Endothelial cell of umbilical vein (primary cell): Measurements from ENCODE around the gene SMIM38. TPM values are rescaled to one million over a fixed set of nuclear protein-coding genes. Genes with fewer than 3 reads are reported as not detected.
A peak's percentile ranks its signal among the peaks of the same experiment; 100 is the strongest.

Experiments
- Bru-seq: library from RNA; stranded (reverse); fragments of 400-500 nt; gene quantifications from one replicate; lab custom pipeline; 2021; lab: Mats Ljungman, UMichigan
- BruChase-seq, 2 experiments: library from RNA; stranded (reverse); fragments of 400-500 nt; gene quantifications; one replicate each; lab custom pipeline; 2021; lab: Mats Ljungman, UMichigan
- BruUV-seq: library from RNA; stranded (reverse); fragments of 400-500 nt; replicated peaks from 2 replicates; lab custom pipeline; 2021; lab: Mats Ljungman, UMichigan
- CTCF ChIA-PET: fragments of 300-600, 350-600 bp; sonication (Branson Sonifier 250); formaldehyde crosslinking; loops from one replicate; lab custom pipeline; 2021; ENCODE audit warnings: antibody characterized with exemption, inconsistent platforms; lab: Charles Lee
- POLR2A ChIA-PET: fragments of 300-600, 350-600 bp; sonication (Branson Sonifier 250); formaldehyde crosslinking; loops from one replicate; lab custom pipeline; 2021; ENCODE audit warnings: antibody characterized with exemption, inconsistent platforms; lab: Charles Lee
- DNase-seq: peaks from one replicate; pipeline ENCODE4 v3.0.0-alpha.2; 2011; ENCODE audit warnings: low read depth, low spot score
- FAIRE-seq: peaks from 2 replicates; lab custom pipeline; 2011; peaks lifted over from hg19 to GRCh38; lab: Jason Lieb, UNC
- H2AFZ ChIP-seq: 2 replicates; pipeline ENCODE4 v1.6.0; 2012; ENCODE audit warnings: low read depth, low read length, control low read depth, inconsistent platforms
- H3K27ac ChIP-seq: 2 replicates; pipeline ENCODE4 v1.5.1; 2011; ENCODE audit warnings: low read depth, mild to moderate bottlenecking, control low read depth, low read length, moderate library complexity; ENCODE audit not compliant: insufficient read depth
- H3K27me3 ChIP-seq, 2 experiments: 2 replicates each; pipeline versions ENCODE4 v1.6.0 to v1.6.1; 2011; ENCODE audit warnings: low read length in 2 of 2, mixed read lengths in 1 of 2; ENCODE audit not compliant: control insufficient read depth in 2 of 2, insufficient read depth in 2 of 2
- H3K36me3 ChIP-seq, 2 experiments: 2 replicates in 1 of 2; 3 replicates in 1 of 2; pipeline ENCODE4 v1.5.1; 2011; ENCODE audit warnings: low read length in 2 of 2, mild to moderate bottlenecking in 1 of 2, moderate library complexity in 1 of 2; ENCODE audit not compliant: control insufficient read depth in 2 of 2, insufficient read depth in 2 of 2; ENCODE audit errors: extremely low read depth in 1 of 2
- H3K4me1 ChIP-seq: 3 replicates; pipeline ENCODE4 v1.5.1; 2011; ENCODE audit warnings: mild to moderate bottlenecking, low read length; ENCODE audit not compliant: control insufficient read depth, insufficient read depth; ENCODE audit errors: extremely low read depth
- H3K4me2 ChIP-seq: 2 replicates; pipeline ENCODE4 v1.6.1; 2011; ENCODE audit warnings: low read length, control low read depth, mixed read lengths; ENCODE audit not compliant: insufficient read depth
- H3K4me3 ChIP-seq, 3 experiments: fragments of 200-600 bp in 1 of 3; sonication (generic), shearing (Covaris generic) in 1 of 3; replicated peaks in 1 of 3; 2 replicates each; pipeline ENCODE4 v1.5.1; 2011 to 2016; ENCODE audit warnings: control low read depth in 3 of 3, low read length in 3 of 3, mild to moderate bottlenecking in 2 of 3, inconsistent platforms in 1 of 3, low read depth in 1 of 3, moderate library complexity in 1 of 3; ENCODE audit not compliant: insufficient read depth in 1 of 3
- H3K79me2 ChIP-seq: 2 replicates; pipeline ENCODE4 v1.6.0; 2012; ENCODE audit warnings: low read length, inconsistent platforms; ENCODE audit not compliant: control insufficient read depth, insufficient read depth
- H3K9ac ChIP-seq: replicated peaks from 2 replicates; pipeline ENCODE3; 2011; ENCODE audit warnings: low read length, control low read depth; ENCODE audit not compliant: insufficient read depth; ENCODE audit errors: extremely low read depth
- H3K9me1 ChIP-seq: replicated peaks from 3 replicates; pipeline ENCODE4 v1.6.0; 2011; ENCODE audit warnings: mild to moderate bottlenecking, low read length; ENCODE audit not compliant: control insufficient read depth, insufficient read depth; ENCODE audit errors: extremely low read depth
- H3K9me3 ChIP-seq: replicated peaks from 2 replicates; pipeline ENCODE4 v1.5.1; 2012; ENCODE audit warnings: low read length, inconsistent platforms; ENCODE audit not compliant: control insufficient read depth, insufficient read depth
- H4K20me1 ChIP-seq: replicated peaks from 2 replicates; pipeline ENCODE3; 2011; ENCODE audit warnings: mild to moderate bottlenecking, low read length; ENCODE audit not compliant: control insufficient read depth, insufficient read depth; ENCODE audit errors: extremely low read depth
- CTCF ChIP-seq, 2 donors: IDR thresholded peaks; 1 replicate in 1 of 2; 2 replicates in 1 of 2; pipeline ENCODE4 v1.5.1; 2011; ENCODE audit warnings: low read length in 2 of 2, mild to moderate bottlenecking in 2 of 2, moderate library complexity in 2 of 2, control low read depth in 1 of 2, inconsistent platforms in 1 of 2, low read depth in 1 of 2; ENCODE audit not compliant: insufficient read depth in 1 of 2; ENCODE audit errors: extremely low read depth in 1 of 2
- EZH2 ChIP-seq: IDR thresholded peaks from 2 replicates; pipeline ENCODE4 v1.6.1; 2012; ENCODE audit warnings: borderline replicate concordance, low read depth, mild to moderate bottlenecking, moderate library complexity, low read length, inconsistent platforms; ENCODE audit not compliant: severe bottlenecking
- FOS ChIP-seq: IDR thresholded peaks from 2 replicates; pipeline ENCODE4 v1.6.1; 2011; ENCODE audit warnings: mild to moderate bottlenecking, low read length, moderate library complexity, borderline replicate concordance; ENCODE audit not compliant: insufficient read depth
- GATA2 ChIP-seq: IDR thresholded peaks from 2 replicates; pipeline ENCODE4 v1.7.0; 2011; ENCODE audit warnings: low read depth, mild to moderate bottlenecking, moderate library complexity, mixed read lengths, low read length; ENCODE audit not compliant: insufficient read length, insufficient read depth
- JUN ChIP-seq: IDR thresholded peaks from 2 replicates; pipeline ENCODE4 v1.6.1; 2011; ENCODE audit warnings: borderline replicate concordance, low read depth; ENCODE audit not compliant: insufficient read length, insufficient read depth
- MYC ChIP-seq: IDR thresholded peaks from one replicate; pipeline ENCODE4 v1.6.1; 2011; ENCODE audit warnings: mild to moderate bottlenecking, low read depth, low read length
- POLR2A ChIP-seq: IDR thresholded peaks from 2 replicates; pipeline ENCODE4 v1.6.1; 2012; ENCODE audit warnings: low read depth, mild to moderate bottlenecking, control low read depth, low read length
- POLR2AphosphoS5 ChIP-seq: IDR thresholded peaks from 2 replicates; pipeline ENCODE4 v1.6.1; 2012; ENCODE audit warnings: low read depth, mild to moderate bottlenecking, control low read depth, low read length, moderate library complexity; ENCODE audit not compliant: insufficient read depth
- dilution Hi-C: fragments of 300-500 bp; cut with MboI; formaldehyde crosslinking; loops from one replicate; pipeline ENCODE4 v1.15.0; 2019; ENCODE audit warnings: low sequenced_read_pairs; ENCODE audit not compliant: extremely low pct_ligation_motif_present
- intact Hi-C: fragments of 100-400 bp; cut with micrococcal nuclease; formaldehyde crosslinking; loops from one replicate; pipeline ENCODE4 v1.10.0; 2022
- long read RNA-seq: library from polyadenylated mRNA; stranded (forward); transcript quantifications from one replicate; pipeline ENCODE4 v2.0.0, GENCODE V29; 2021
- polyA minus RNA-seq, 3 experiments: library from RNA; depleted of rRNA, polyadenylated mRNA; stranded (reverse); fragments of >200 nt; gene quantifications; 1 replicate in 1 of 3; 2 replicates in 2 of 3; pipeline ENCODE4 v1.2.3, GENCODE V29; 2011
- polyA plus RNA-seq, 4 experiments: library from polyadenylated mRNA; depleted of rRNA in 3 of 4; stranded (reverse) in 3 of 4; unstranded in 1 of 4; fragments of >200 nt; gene quantifications; 2 replicates each; pipeline versions ENCODE4 v1.2.1 to v1.2.3, GENCODE V29; 2011 to 2012; ENCODE audit warnings: missing spikeins in 1 of 4
- total RNA-seq: library from RNA; stranded (reverse); gene quantifications from 2 replicates; pipeline ENCODE4 v1.2.3, GENCODE V29; 2021
- TF ChIP-seq, protein P1 (sequence below): IDR thresholded peaks from 2 replicates; pipeline ENCODE4 v1.6.1; 2011; ENCODE audit not compliant: insufficient read depth, insufficient read length

Gene SMIM38
- not detected in 2 replicates for total RNA-seq
- polyA plus RNA-seq: 0.03 TPM in 2 replicates
- 0.03 TPM in 1 of 2 replicates, not detected in the other for polyA plus RNA-seq (2011; cell fraction: cytosol; rRNA removed)
- polyA plus RNA-seq (2011; cell fraction: nucleus; rRNA removed): 0.20 and 0.36 TPM in 2 replicates
- polyA plus RNA-seq (2012): not detected in 2 replicates
- not detected in 2 replicates for polyA minus RNA-seq
- not detected for polyA minus RNA-seq (2011; cell fraction: cytosol; rRNA and poly(A)+ RNA removed)
- 0.14 TPM in 2 replicates for polyA minus RNA-seq (2011; cell fraction: nucleus; rRNA and poly(A)+ RNA removed)
- percentile 12 among the genes with signal in this experiment for Bru-seq, nascent RNA
- BruChase-seq, experiment 1, labeled RNA remaining after a 6-hour chase: percentile 14 among the genes with signal in this experiment
- percentile 23 among the genes with signal in this experiment for BruChase-seq, experiment 2, labeled RNA remaining after a 2-hour chase
- long read RNA-seq: 0 reads

DNA sequence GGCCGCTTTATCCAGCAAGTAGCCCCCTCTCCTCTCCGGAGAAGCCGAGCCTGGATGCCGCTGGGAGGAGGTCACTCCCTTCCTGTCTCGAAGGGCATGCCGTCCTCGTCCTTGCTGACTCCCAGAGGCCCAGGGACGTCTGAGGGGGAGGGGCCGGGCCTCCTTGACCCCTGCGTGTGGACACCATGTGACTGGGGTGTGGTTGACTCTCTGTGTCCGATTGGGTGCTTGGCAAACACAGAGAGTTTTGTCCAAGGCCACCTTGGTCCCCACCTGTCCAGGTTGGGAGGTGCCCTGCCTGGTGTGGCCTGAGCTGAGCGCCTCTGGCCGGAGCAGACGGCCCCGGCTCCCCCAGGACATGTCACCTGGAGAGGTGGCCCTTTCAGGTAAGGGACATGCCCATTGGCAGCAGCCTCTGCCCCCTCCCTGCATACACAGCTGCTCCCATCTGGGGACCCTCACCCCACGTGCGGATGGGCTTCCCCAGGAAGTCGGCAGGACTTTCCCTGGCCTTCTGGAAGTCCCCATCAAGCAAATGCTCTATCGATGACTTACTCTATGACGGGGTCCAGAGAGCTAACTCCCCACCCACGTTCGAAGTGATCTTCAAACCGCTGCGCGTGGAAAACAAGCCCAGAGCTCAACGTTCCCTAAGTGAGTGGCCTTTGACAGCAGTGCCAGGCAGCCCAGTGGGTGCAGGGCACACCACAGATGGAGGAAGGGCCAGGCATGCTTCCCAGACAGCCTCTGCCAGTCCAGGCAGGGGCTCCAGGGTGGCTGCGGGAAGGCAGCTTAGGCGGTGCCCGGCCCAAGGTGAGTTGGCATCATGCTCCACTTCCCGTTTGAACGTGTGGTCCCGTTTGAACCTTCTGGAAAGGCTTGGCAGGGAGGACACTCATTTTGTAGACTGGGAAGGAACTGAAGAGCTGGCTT lies at the start of gene SMIM38:
Gene SMIM38 (plus strand): TSS at position 634 of the 933 bp plus-strand sequence. CDS start 1,912 bp downstream, outside the sequence.
- H3K9ac ChIP-seq: no peak within 1 kb of the TSS
- H2AFZ ChIP-seq: no peak within 1 kb of the TSS
- dilution Hi-C loops (no loop called here), intact Hi-C loops (no loop called here)
- no peaks in the 10 kb centered on the region for H3K79me2 ChIP-seq
- no peak for DNase-seq
- no peak for FAIRE-seq
- CTCF ChIA-PET: interaction anchor here (1.8 kb wide), 1 partner anchor 24 kb away, joined by 10 read pairs; no protein-coding TSS in a partner anchor
- BruUV-seq: no TSS peak
- TF ChIP-seq POLR2A (no peak), GATA2 (no peak), FOS (no peak), POLR2AphosphoS5 (no peak), MYC (no peak), EZH2 (no peak), CTCF (IDR thresholded peaks at IDR 0.05; ENCODE audit: extremely low read depth in 1 of 2, insufficient read depth in 1 of 2, low read depth in 1 of 2, low read length in 2 of 2) (no peak), JUN (no peak)
- TF ChIP-seq, protein P1, sequence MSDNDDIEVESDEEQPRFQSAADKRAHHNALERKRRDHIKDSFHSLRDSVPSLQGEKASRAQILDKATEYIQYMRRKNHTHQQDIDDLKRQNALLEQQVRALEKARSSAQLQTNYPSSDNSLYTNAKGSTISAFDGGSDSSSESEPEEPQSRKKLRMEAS: no peak
- H3K9me3 ChIP-seq: no peaks in the 10 kb centered on the region
- no peak within 1 kb of the TSS for H3K4me3 ChIP-seq
- no peaks in the 10 kb centered on the region for H3K4me1 ChIP-seq
- no peaks in the 10 kb centered on the region for H4K20me1 ChIP-seq
- no peak within 1 kb of the TSS for H3K4me2 ChIP-seq
- H3K36me3 ChIP-seq: no peaks in the 10 kb centered on the region
- POLR2A ChIA-PET: no interaction called here
- no peak within 1 kb of the TSS for H3K27ac ChIP-seq
- no peaks in the 10 kb centered on the region for H3K9me1 ChIP-seq
- peaks cover 0 to 6% of the 10 kb centered on the region in 2 experiments for H3K27me3 ChIP-seq
